ENCODE results near the gene DCDC2C. TPM values are rescaled to one million over a fixed set of nuclear protein-coding genes. Genes with fewer than 3 reads are reported as not detected.

The DCDC2C gene
- total RNA-seq, 1 experiment from 2014 or later: not detected

DNA sequence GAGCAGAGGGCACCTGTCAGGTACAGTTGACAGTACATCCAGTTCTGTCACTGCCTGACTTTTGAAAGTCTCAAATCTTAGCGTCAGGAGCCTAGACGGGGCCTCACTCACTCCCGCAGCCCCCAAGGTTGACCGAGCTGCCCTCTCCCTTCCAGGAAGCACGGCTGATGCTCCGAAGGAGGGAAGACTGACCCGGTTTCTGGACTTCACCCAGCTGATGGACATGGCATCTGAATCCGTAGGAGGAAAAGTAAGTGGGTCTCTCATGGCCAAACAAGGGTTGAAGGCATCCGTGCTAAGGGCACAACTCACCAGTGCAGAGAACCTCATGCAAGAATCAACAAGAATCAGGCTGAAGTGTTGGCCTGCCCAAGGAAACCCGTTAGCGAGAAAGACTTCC is 32.4 kb upstream of the DCDC2C start:
- H3K27me3 Mint-ChIP-seq (ENCODE audit: low read depth): peaks cover 15% of the 10 kb centered on the region
- no peak overlapping the region for H3K27ac Mint-ChIP-seq
- no peak overlapping the region for H3K4me3 Mint-ChIP-seq
- H3K9me3 Mint-ChIP-seq: peaks cover 54% of the 10 kb centered on the region
- H3K4me1 Mint-ChIP-seq: no peaks in the 10 kb centered on the region
- ChIA-PET CTCF (no interaction called here), POLR2A (no interaction called here)
- ATAC-seq (no peak), DNase-seq (ENCODE audit: low spot score) (no peak)
- TF ChIP-seq TEAD4 (CRISPR knock-in tag; IDR thresholded peaks at IDR 0.05) (no peak), ZNF263 (CRISPR knock-in tag; IDR thresholded peaks at IDR 0.05; ENCODE audit: low read depth) (no peak)
- TF ChIP-seq, protein P1, sequence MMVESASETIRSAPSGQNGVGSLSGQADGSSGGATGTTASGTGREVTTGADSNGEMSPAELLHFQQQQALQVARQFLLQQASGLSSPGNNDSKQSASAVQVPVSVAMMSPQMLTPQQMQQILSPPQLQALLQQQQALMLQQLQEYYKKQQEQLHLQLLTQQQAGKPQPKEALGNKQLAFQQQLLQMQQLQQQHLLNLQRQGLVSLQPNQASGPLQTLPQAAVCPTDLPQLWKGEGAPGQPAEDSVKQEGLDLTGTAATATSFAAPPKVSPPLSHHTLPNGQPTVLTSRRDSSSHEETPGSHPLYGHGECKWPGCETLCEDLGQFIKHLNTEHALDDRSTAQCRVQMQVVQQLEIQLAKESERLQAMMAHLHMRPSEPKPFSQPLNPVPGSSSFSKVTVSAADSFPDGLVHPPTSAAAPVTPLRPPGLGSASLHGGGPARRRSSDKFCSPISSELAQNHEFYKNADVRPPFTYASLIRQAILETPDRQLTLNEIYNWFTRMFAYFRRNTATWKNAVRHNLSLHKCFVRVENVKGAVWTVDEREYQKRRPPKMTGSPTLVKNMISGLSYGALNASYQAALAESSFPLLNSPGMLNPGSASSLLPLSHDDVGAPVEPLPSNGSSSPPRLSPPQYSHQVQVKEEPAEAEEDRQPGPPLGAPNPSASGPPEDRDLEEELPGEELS (CRISPR knock-in tag; IDR thresholded peaks at IDR 0.05): no peak
- peaks cover 30% of the 10 kb centered on the region for H3K36me3 Mint-ChIP-seq

DNA sequence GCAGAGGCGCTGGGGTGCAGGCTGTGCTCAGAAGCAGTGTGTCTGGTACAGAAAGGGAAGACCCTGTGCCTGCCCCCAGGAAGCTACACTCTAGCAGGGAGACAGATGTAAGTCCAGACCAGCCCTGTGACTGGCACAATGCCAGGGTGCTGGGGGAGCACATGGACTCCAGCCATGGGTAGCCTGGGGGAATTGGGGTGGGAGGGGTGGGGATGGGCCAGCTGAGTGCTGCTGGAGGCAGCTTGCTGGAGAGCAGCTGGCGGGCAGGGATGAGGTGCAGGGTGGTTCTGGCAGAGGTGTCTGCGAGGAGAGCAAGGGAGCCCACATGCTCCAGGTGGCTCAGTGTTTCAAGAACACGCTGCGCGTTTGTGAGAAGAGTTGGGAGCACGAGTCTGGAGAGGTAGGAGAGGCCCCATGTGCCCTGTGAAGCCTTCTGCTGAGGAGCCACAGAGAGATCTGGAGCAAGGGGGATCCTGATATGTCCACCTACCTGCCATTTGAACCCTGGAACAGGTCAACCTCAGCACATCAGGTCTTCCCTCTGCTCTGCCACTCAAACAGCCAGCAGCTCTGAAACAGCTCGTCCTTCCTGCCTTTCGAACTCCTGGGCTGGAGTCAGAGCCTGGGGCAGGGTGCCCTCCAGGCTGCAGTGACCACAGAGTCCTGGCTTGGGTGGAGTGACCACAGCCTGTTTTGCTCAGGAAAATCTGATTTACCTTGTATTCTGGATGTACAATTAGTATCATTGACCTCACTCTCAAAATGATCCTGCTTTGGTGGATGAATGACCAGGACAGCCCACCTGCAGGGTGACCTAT is 30.3 kb upstream of the DCDC2C start:
- CTCF ChIA-PET: no interaction called here
- Mint-ChIP-seq H3K9me3 (peaks cover 61% of the 10 kb centered on the region), H3K27ac (no peak overlapping the region), H3K36me3 (peaks cover 31% of the 10 kb centered on the region), H3K4me1 (no peaks in the 10 kb centered on the region), H3K4me3 (no peak overlapping the region), H3K27me3 (ENCODE audit: low read depth) (peaks cover 15% of the 10 kb centered on the region)
- ATAC-seq (no peak), DNase-seq (ENCODE audit: low spot score) (no peak)
- POLR2A ChIA-PET: no interaction called here
- TF ChIP-seq ZNF121 (CRISPR knock-in tag; IDR thresholded peaks at IDR 0.05): no peak
- TF ChIP-seq ZNF263 (CRISPR knock-in tag; IDR thresholded peaks at IDR 0.05; ENCODE audit: low read depth): no peak
- TF ChIP-seq, protein P2, sequence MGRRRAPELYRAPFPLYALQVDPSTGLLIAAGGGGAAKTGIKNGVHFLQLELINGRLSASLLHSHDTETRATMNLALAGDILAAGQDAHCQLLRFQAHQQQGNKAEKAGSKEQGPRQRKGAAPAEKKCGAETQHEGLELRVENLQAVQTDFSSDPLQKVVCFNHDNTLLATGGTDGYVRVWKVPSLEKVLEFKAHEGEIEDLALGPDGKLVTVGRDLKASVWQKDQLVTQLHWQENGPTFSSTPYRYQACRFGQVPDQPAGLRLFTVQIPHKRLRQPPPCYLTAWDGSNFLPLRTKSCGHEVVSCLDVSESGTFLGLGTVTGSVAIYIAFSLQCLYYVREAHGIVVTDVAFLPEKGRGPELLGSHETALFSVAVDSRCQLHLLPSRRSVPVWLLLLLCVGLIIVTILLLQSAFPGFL (CRISPR knock-in tag; IDR thresholded peaks at IDR 0.05; ENCODE audit: borderline replicate concordance): no peak
- TF ChIP-seq TEAD1 (CRISPR knock-in tag; IDR thresholded peaks at IDR 0.05): no peak
- TF ChIP-seq ELF4 (CRISPR knock-in tag; IDR thresholded peaks at IDR 0.05; ENCODE audit: low read depth): no peak
- TF ChIP-seq RELA (CRISPR knock-in tag; IDR thresholded peaks at IDR 0.05; ENCODE audit: borderline replicate concordance): no peak

DNA sequence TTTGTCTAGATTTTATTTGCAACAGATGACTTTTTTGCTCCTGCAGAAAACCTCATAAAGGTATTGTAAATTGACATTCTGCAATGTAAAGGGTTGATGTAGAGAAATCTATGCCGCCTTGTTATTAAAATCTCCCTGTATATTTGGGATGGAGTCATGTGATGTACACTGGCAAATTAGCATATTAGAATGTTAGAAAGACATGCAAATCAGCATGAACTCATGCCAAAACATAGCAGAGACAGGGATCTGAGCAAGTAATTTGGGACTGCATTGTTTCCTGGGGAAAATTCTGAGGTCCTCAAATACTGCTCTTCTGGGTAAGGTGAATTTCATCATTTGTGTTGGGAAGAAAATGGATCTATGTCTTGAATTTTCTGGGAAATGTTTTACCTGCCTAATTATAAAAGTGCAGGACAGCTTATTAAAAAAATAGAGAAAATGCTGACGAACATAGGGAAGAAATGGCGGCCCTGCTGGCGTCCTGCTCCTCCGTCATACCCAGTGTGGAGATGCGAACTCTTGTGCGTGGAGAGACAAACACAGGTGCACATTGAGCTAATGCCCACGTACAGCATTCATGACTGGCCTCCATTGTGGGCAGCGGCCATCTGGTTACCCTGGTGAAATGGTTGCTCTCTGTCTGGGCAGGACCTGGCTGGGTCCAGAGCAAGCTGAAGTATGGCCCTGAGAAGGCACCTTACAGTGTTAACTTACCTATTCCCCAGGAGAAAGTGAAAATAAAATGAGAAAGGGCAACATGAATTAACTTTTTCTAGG is 29.1 kb upstream of the DCDC2C start:
- H3K4me3 Mint-ChIP-seq: no peak overlapping the region
- ATAC-seq: no peak

More for the DNA sequence above, 29.1 kb upstream of the DCDC2C start:
- Mint-ChIP-seq H3K27me3 (ENCODE audit: low read depth) (peaks cover 17% of the 10 kb centered on the region), H3K36me3 (peaks cover 35% of the 10 kb centered on the region), H3K9me3 (peaks cover 71% of the 10 kb centered on the region), H3K4me1 (no peaks in the 10 kb centered on the region), H3K27ac (no peak overlapping the region)
- ChIA-PET POLR2A (no interaction called here), CTCF (no interaction called here)
- TF ChIP-seq CBFB (CRISPR knock-in tag; IDR thresholded peaks at IDR 0.05; ENCODE audit: low read depth) (no peak), SMAD4 (CRISPR knock-in tag; IDR thresholded peaks at IDR 0.05) (no peak), SP1 (CRISPR knock-in tag; conservative IDR thresholded peaks at IDR 0.05) (no peak), ZBTB21 (CRISPR knock-in tag; IDR thresholded peaks at IDR 0.05; ENCODE audit: borderline replicate concordance) (no peak)
- TF ChIP-seq, protein P3, sequence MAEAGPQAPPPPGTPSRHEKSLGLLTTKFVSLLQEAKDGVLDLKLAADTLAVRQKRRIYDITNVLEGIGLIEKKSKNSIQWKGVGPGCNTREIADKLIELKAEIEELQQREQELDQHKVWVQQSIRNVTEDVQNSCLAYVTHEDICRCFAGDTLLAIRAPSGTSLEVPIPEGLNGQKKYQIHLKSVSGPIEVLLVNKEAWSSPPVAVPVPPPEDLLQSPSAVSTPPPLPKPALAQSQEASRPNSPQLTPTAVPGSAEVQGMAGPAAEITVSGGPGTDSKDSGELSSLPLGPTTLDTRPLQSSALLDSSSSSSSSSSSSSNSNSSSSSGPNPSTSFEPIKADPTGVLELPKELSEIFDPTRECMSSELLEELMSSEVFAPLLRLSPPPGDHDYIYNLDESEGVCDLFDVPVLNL (CRISPR knock-in tag; IDR thresholded peaks at IDR 0.05; ENCODE audit: borderline replicate concordance, low read depth): no peak
- TF ChIP-seq, protein P4, sequence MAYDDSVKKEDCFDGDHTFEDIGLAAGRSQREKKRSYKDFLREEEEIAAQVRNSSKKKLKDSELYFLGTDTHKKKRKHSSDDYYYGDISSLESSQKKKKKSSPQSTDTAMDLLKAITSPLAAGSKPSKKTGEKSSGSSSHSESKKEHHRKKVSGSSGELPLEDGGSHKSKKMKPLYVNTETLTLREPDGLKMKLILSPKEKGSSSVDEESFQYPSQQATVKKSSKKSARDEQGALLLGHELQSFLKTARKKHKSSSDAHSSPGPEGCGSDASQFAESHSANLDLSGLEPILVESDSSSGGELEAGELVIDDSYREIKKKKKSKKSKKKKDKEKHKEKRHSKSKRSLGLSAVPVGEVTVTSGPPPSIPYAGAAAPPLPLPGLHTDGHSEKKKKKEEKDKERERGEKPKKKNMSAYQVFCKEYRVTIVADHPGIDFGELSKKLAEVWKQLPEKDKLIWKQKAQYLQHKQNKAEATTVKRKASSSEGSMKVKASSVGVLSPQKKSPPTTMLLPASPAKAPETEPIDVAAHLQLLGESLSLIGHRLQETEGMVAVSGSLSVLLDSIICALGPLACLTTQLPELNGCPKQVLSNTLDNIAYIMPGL (CRISPR knock-in tag; IDR thresholded peaks at IDR 0.05): no peak
- no peak for DNase-seq (ENCODE audit: low spot score)

Data from WTC11 (cell line).